GM18868 (cell line): Measurements from ENCODE around the gene LMAN2L.

Experiments used
- ATAC-seq: cut with Tn5 transposase; IDR thresholded peaks from one replicate; pipeline ENCODE4 v1.9.1; 2021; ENCODE audit warnings: mild to moderate bottlenecking, moderate library complexity; ENCODE audit not compliant: unreplicated experiment

LMAN2L gene

GRCh38 chr2:96661324-96661723 is 78.5 kb downstream of the LMAN2L start:
- ATAC-seq, result no peak

- no peak for ATAC-seq
Observed at GRCh38 chr2:96656540-96656939, 83.3 kb downstream of the LMAN2L start.
